Glomerular endothelial cell (primary cell): Measurements from ENCODE around the gene TMEM94. TPM values are rescaled to one million over a fixed set of nuclear protein-coding genes. Genes with fewer than 3 reads are reported as not detected.

Experiments used
- DNase-seq: peaks from one replicate; pipeline ENCODE4 v3.0.0-alpha.2; 2011; ENCODE audit warnings: low read depth, low spot score; ENCODE audit errors: extremely low read depth
- total RNA-seq: library from RNA; depleted of rRNA; stranded (reverse); fragments of >200 nt; gene quantifications from 2 replicates; pipeline ENCODE4 v1.2.3, GENCODE V29; 2015

The TMEM94 gene
- total RNA-seq, 1 donor from 2014 or later: 63.9 TPM

DNA sequence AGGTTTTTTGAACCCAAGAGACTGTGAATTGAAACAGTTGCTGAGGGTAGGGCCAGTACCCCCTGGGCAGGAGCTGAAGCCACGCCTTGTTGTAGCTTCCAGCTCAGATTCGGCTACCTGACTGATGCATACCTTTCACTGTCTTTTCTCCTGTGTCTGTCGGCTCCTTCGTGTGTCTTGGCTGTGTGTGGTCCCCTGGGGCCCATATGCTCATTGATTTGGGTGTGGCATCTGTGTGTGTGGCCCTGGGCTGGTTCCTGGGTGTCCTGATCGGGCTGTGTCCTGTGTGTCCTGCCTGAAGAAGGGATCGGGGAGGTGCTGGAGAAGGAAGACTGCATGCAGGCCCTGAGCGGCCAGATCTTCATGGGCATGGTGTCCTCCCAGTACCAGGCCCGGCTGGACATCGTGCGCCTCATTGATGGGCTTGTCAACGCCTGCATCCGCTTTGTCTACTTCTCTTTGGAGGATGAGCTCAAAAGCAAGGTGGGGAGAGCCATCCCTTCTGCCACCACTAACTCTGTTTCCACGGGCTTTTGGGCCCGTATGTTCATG is 38.0 kb downstream of the TMEM94 start:
- no peak for DNase-seq

GRCh38 chr17:75496005-75496404 is 39.6 kb downstream of the TMEM94 start:
- DNase-seq: no peak

DNA sequence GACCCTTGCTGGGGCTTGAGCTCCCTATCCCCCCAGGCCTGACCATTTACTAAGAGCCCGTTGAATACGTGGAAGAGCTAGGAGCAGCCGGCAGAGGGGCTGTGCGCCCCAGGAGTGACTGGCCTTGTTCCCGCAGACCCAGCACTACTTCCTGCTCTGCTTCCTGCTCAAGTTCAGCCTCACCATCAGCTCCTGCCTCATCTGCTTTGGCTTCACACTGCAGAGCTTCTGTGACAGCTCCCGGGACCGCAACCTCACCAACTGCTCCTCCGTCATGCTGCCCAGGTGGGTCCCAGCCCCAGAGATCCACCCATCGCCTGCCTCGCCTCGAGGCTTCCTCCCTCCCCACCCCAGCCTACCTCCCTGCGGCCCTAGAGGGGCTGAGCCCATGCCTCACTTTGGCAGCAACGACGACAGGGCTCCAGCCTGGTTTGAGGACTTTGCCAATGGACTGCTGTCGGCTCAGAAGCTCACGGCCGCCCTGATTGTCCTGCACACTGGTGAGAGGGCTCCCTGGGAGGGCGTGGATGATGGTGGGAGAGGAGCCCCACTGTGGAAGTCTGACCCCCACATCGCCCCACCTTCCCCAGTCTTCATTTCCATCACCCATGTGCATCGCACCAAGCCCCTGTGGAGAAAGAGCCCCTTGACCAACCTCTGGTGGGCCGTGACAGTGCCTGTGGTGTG is 41.7 kb downstream of the TMEM94 start:
- DNase-seq: no peak

GRCh38 chr17:75498726-75499213 is 42.3 kb downstream of the TMEM94 start:
- DNase-seq: no peak

GRCh38 chr17:75499313-75500022 is 43.0 kb downstream of the TMEM94 start:
- DNase-seq: no peak

DNA sequence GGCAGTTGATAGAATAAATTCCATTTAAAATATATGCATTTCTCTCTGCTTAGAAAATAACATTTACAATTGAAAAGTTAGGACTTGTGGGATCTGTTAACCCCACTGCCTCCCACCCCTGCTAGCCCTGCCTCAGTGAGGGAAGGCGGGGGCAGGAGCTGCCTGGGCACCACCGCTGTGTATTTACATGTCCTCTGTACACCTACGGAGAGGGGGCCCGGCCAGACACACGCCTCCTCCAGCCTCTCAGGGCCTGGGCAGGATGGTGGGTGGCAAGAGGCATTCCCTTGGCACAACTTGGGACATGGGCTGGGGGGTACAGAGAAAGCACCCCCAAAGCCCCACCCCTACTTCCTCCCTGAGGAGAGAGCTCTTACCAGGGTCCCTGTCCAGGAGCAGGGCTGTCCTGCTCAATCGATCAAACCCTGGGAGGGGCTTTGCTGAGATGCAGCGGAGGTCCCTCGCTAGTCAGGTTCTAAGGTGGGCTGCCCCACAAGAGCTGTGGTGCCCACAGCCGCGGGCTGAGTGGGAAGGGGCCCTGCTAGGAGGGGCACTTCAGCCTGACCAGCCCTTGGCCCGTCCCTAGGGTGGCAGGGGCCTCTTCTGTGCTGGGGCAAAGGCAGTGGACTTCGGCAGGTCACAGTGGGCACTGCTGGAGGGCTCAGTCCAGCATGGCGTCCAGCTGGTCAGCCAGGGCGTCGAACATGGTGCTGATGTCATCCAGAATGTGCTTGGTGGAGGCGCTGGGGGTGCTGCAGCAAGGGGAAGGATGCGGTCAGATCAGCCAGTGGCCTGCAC is 44.2 kb downstream of the TMEM94 start:
- DNase-seq: no peak

DNA sequence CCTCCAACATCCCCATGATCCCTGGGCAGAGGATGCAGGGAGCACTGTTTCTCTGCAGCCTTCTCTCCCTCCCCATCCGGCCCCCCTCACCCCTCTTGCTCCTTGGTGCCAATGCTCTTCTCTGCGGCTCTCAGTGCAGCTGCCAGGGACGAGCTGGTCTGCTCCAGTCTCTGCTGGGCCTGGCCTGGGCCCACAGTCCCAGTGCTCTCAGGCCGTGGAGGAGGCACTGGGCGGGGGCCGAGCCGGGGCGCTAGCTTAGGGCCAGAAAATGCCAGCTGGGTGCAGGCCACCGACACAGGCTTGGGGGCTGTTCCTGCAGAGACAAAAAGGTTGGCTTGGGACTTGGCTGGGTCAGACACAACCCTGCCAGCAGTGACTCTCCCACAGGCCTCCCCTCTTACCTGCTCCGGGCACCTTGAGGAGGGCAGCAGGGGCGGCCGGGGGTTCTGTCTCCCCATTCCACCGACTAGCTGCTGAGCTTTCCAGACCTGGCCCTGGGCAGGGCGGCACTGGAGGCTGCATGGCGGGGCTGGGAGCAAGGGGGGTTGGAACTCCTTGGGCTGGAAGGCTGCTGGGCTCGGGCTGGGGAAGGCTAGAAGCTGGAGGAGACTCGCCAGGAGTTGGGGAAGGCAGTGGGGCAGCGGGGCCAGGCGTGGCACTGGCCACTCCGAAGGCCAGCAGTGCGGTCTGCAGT is 45.1 kb downstream of the TMEM94 start:
- no peak for DNase-seq

DNA sequence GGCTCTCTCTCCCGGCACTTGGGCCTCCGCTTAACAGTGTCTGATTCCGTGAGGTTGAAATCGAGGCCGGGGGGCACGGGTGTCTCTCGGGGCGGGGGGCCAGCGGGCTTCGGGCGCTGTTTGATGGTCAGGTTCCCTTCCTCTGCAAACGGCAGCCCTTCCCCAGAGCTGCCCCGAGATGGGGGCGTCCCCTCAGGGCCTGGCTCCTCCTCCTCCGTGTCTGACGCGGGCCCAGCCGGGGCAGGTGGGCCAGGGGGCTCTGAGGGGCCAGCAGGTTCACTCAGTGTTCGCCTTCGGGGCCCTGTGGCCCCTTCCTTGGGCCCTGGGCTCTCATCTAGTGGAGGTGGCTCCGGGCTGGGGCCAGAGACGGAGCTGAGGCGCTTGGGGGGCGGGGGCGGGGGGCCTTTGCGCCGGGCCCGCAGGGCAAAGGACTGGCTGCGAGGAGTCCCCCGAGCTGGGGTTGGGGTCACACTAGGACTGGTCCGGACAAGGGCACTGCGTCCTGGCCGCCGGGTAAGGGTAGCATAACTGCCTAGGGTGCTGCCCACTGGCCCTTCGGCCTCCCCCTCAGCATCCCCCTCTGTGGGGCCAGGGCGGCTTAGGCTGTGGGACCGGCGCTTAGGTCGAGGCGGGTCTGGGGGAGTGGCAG is 45.8 kb downstream of the TMEM94 start:
- no peak for DNase-seq

- no peak for DNase-seq
Measured at GRCh38 chr17:75502721-75503329, 46.4 kb downstream of the TMEM94 start.

DNA sequence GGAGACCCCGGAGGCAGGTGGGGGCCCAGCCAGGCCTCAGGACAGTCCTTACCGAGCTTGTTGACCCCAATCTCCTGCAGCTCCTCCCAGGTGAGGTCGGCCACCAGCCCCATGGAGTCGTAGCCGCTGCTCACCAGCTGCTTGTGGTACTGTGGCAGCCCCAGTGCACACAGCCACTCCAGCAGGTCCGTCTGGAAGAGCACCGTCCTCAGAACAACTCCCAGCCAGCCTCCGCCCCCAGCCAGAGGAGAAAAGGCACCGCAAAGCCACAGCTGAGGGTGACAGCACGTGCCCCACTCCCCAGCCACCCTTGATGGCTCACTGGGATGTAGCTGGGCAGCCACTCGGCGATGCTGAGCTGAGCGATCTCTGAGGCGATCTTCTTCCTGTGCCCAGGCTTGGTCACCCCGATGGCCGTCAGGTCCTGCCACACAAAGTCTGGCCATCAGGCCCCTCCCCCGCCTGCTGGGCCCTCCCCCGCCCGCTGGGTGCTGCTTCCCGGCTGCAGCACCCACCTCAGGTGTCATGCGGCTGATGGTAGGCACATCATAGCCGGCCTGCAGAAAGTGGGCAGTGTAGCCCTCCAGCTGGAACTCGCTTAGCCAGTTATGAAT is 47.0 kb downstream of the TMEM94 start:
- DNase-seq: no peak

- DNase-seq: no peak
Measured at GRCh38 chr17:75503976-75504346, 47.5 kb downstream of the TMEM94 start.

DNA sequence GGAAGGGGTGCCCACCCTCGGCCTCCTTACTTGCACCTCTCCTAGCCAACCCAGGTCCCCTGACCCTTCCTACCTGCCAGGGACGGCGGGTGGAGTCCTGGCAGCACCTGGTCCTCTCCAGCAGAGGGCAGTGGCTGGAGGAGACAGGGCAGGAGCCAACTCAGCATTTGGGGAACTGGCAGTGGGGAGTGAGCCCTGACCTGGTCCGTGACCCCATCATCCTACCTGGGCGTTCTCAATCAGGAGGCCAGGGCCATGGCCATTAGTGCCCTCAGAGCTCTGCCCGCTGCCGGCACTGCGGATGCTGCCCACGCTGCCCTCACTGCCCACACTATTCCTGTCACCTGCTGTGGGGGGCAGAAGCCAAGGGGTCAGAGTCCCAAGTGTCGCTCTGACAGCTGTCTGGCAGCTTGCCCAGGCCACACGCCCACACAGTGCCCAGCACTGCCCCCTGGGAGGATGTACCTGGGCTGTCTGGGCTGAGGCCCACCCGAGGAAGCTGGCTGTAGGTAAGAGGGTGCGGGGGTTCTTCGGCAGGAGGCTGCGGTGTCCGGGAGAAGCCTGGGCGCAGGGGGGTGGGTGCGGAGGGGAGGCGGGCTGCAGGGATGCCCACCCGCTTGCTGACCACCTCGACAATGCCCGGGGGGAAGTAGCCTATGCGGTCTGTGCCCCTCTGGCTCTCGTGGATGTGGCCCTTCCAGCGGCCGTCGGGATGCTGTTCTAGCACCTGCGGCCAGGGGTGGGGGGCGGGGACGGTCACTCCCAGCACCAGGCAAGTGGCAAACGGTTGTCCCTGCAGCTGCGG is 48.1 kb downstream of the TMEM94 start:
- no peak for DNase-seq

DNA sequence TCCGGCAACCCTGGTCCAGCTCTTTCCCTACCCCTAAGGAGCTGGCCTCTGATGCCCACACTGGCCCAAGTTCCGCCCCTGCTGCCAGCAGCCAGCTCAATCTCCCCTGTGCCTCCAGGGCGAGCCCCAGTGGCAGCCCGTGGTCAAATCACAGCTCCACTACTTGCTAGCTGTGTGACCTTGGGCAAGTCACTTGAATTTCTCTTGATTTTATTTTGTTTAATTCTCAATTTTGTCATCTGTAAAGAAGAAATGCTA is 48.6 kb downstream of the TMEM94 start:
- no peak for DNase-seq

GRCh38 chr17:75505640-75506039 is 49.2 kb downstream of the TMEM94 start:
- no peak for DNase-seq

GRCh38 chr17:75506134-75506533 is 49.7 kb downstream of the TMEM94 start:
- no peak for DNase-seq

- DNase-seq: no peak
Measured at GRCh38 chr17:75506888-75507287, 50.5 kb downstream of the TMEM94 start.

DNA sequence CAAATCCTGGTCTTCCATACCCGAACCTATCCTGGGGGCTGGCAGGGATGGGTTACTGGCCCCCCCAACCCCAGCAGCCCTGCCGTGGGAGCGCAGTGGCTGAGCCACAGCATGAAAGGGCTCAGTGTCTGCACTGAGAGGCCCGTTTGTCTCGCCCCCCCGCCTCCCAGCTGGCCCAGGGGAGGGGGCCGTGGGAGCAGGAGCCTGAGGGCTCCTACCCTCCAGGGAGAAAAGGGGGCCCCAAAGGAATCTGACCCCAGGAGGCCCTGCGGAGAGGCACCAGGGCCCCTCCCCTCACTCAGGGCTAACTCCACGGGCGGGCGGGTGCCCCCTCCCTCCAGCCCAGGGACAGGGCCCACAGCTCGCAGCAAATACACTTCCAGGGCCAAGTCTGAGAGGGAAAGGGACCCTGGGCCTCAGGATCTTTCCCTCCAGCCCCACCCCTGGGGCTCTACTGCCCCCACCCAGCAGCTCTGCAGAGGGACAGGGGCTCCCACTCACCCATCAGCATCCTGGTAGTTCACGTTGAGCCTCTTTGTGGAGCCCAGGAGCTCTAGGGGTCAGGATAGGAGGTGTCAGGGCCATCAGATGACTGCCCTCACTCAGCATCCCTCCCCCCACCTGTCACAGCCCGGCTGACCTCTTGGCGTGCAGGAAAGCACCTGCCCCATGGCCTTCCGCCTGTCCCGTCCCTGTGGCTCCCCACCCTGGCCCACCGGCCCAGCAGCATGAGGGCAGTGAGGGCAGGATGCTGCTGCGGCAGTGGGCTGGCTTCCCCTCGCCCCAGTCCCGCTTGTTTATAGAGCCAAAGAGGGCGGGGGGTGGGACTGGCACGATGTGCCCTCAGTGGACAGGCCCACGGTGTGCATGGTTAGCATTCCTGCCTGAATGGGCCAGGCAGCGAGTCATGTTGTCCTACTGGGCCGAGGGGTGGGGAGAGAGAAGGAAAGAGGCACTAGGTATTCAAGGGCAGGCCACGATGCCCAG is 51.6 kb downstream of the TMEM94 start:
- no peak for DNase-seq

- DNase-seq: no peak
Measured at GRCh38 chr17:75508931-75509361, 52.5 kb downstream of the TMEM94 start.
